DMS153 treated with DMSO at 0.1 percent for 48 hours (cell line): Measurements from ENCODE around the gene NELL2.
A peak's percentile ranks its signal among the peaks of the same experiment; 100 is the strongest.
"Not testable (repeated sequence)": the region's sequence is repeated elsewhere in the genome, so short reads cannot be mapped to it uniquely, and the experiment has no call there.

Experiments used
- DNase-seq: peaks from one replicate; lab custom pipeline; 2025; ENCODE audit not compliant: unreplicated experiment; lab: John Stamatoyannopoulos, UW

Gene NELL2

GRCh38 chr12:44875954-44876543, at the start of gene NELL2:
Gene NELL2, minus strand, starts transcription at chr12:44876315. Its CDS starts 446 bp downstream, at chr12:44875869.
- peak; percentile 9 for DNase-seq

- DNase-seq = no peak
These were observed 45.6 kb upstream of the NELL2 start for GRCh38 chr12:44921736-44922135.

- no peak for DNase-seq
These were observed 41.0 kb upstream of the NELL2 start for GRCh38 chr12:44917141-44917540.

GRCh38 chr12:44915958-44916357, 39.8 kb upstream of the NELL2 start:
- no peak for DNase-seq

- no peak for DNase-seq
These were observed 28.2 kb upstream of the NELL2 start for GRCh38 chr12:44904321-44904720.

GRCh38 chr12:44898108-44898507, 22.0 kb upstream of the NELL2 start:
- DNase-seq = not testable (repeated sequence)

- no peak for DNase-seq
These were observed 13.8 kb upstream of the NELL2 start for GRCh38 chr12:44889926-44890325.

- DNase-seq = no peak
These were observed 13.0 kb upstream of the NELL2 start for GRCh38 chr12:44889162-44889561.

- no peak for DNase-seq
These were observed 9.8 kb upstream of the NELL2 start for GRCh38 chr12:44885902-44886301.

- no peak for DNase-seq
These were observed 5.1 kb upstream of the NELL2 start for GRCh38 chr12:44881197-44881596.

- peak; percentile 35 for DNase-seq
These were observed 662 bp upstream of the NELL2 start for GRCh38 chr12:44876544-44877410.

GRCh38 chr12:44875417-44875953, 630 bp downstream of the NELL2 start:
- peak; percentile 11 for DNase-seq

- peak; percentile 11 for DNase-seq
These were observed 1.1 kb downstream of the NELL2 start for GRCh38 chr12:44874981-44875416.

- no peak for DNase-seq
These were observed 2.2 kb downstream of the NELL2 start for GRCh38 chr12:44873898-44874297.

GRCh38 chr12:44869503-44869902, 6.6 kb downstream of the NELL2 start:
- no peak for DNase-seq

- no peak for DNase-seq
These were observed 12.2 kb downstream of the NELL2 start for GRCh38 chr12:44863867-44864266.

- no peak for DNase-seq
These were observed 16.0 kb downstream of the NELL2 start for GRCh38 chr12:44859998-44860689.

- no peak for DNase-seq
These were observed 17.8 kb downstream of the NELL2 start for GRCh38 chr12:44858226-44858855.

- DNase-seq = no peak
These were observed 23.6 kb downstream of the NELL2 start for GRCh38 chr12:44852483-44852882.

GRCh38 chr12:44851586-44851985, 24.5 kb downstream of the NELL2 start:
- no peak for DNase-seq

- DNase-seq = no peak
These were observed 27.4 kb downstream of the NELL2 start for GRCh38 chr12:44848703-44849085.
